Naive thymus-derived CD8-positive, alpha-beta T cell (primary cell): Measurements from ENCODE around the gene BANP. TPM values are rescaled to one million over a fixed set of nuclear protein-coding genes. Genes with fewer than 3 reads are reported as not detected.
A peak's percentile ranks its signal among the peaks of the same experiment; 100 is the strongest.
"Not testable (repeated sequence)": the region's sequence is repeated elsewhere in the genome, so short reads cannot be mapped to it uniquely, and the experiment has no call there.

Experiments used
- ATAC-seq, 2 donors: fragments of 150-1000 bp; cut with Tn5 transposase in 1 of 2; sonication (Bioruptor Pico), chemical (Tn5 transposase) in 1 of 2; 1 replicate in 1 of 2; 2 replicates in 1 of 2; pipeline ENCODE4 v1.10.0; 2021; ENCODE audit warnings: mild to moderate bottlenecking in 2 of 2, moderate library complexity in 2 of 2
- POLR2A ChIA-PET: fragments of 350-600 bp; sonication (Branson Sonifier 250); formaldehyde crosslinking; loops from one replicate; lab custom pipeline; 2021; ENCODE audit warnings: antibody characterized with exemption; lab: Charles Lee
- DNase-seq, 10 donors: peaks; one replicate each; pipeline versions ENCODE4 v3.0.0 to v3.0.0-alpha.2; 2020 to 2022
- H3K27ac Mint-ChIP-seq, 10 donors: one replicate each; pipeline ENCODE4 v1.8.0; 2020 to 2022; ENCODE audit warnings: mild to moderate bottlenecking in 10 of 10, mixed read lengths in 10 of 10, moderate library complexity in 4 of 10, inconsistent platforms in 1 of 10
- H3K27me3 Mint-ChIP-seq, 5 donors: one replicate each; pipeline ENCODE4 v1.8.0; 2021 to 2022; ENCODE audit warnings: mixed read lengths in 5 of 5
- H3K36me3 Mint-ChIP-seq, 3 donors: one replicate each; pipeline ENCODE4 v1.8.0; 2020 to 2022; ENCODE audit warnings: mixed read lengths in 3 of 3, mild to moderate bottlenecking in 2 of 3, inconsistent platforms in 1 of 3
- H3K4me1 Mint-ChIP-seq, 4 donors: one replicate each; pipeline ENCODE4 v1.8.0; 2021 to 2022; ENCODE audit warnings: mixed read lengths in 4 of 4
- H3K4me3 Mint-ChIP-seq, 10 donors: one replicate each; pipeline ENCODE4 v1.8.0; 2020 to 2022; ENCODE audit warnings: mild to moderate bottlenecking in 10 of 10, mixed read lengths in 10 of 10, moderate library complexity in 6 of 10, inconsistent platforms in 1 of 10
- H3K9me3 Mint-ChIP-seq, 9 donors: one replicate each; pipeline ENCODE4 v1.8.0; 2020 to 2022; ENCODE audit warnings: mixed read lengths in 9 of 9, mild to moderate bottlenecking in 3 of 9, inconsistent platforms in 1 of 9, moderate library complexity in 1 of 9
- polyA plus RNA-seq, 3 donors: library from polyadenylated mRNA; unstranded; fragments of 300-500 nt; fragmentation: Illumina TruSeq; gene quantifications; one replicate each; pipeline ENCODE4 v1.2.3, GENCODE V29; 2021
- total RNA-seq, 8 experiments: library from RNA in 2 of 8; stranded (reverse) in 2 of 8; gene quantifications; one replicate each; pipeline ENCODE4 v1.2.3 and lab custom pipeline; 2021 to 2026

BANP gene
- total and polyA plus RNA-seq, 5 experiments from 2014 or later = 13.4 to 89.4 (median 29.1) TPM

GRCh38 chr16:88068476-88069396 is 117.5 kb downstream of the BANP start:
- Mint-ChIP-seq H3K27me3 (no peaks in the 10 kb centered on the region), H3K36me3 (peaks cover 6 to 54% (median 9%) of the 10 kb centered on the region in 3 donors), H3K9me3 (no peaks in the 10 kb centered on the region), H3K4me3 (peak overlapping the region in 1 of 10 donors; percentile 55), H3K27ac (peak overlapping the region in 3 of 10 donors; percentile 39 to 92 (median 70)), H3K4me1 (peaks cover 0 to 28% (median 1%) of the 10 kb centered on the region in 4 donors)
- DNase-seq (peak in 1 of 10 donors; percentile 60), ATAC-seq (no peak)
- POLR2A ChIA-PET = no interaction called here

DNA sequence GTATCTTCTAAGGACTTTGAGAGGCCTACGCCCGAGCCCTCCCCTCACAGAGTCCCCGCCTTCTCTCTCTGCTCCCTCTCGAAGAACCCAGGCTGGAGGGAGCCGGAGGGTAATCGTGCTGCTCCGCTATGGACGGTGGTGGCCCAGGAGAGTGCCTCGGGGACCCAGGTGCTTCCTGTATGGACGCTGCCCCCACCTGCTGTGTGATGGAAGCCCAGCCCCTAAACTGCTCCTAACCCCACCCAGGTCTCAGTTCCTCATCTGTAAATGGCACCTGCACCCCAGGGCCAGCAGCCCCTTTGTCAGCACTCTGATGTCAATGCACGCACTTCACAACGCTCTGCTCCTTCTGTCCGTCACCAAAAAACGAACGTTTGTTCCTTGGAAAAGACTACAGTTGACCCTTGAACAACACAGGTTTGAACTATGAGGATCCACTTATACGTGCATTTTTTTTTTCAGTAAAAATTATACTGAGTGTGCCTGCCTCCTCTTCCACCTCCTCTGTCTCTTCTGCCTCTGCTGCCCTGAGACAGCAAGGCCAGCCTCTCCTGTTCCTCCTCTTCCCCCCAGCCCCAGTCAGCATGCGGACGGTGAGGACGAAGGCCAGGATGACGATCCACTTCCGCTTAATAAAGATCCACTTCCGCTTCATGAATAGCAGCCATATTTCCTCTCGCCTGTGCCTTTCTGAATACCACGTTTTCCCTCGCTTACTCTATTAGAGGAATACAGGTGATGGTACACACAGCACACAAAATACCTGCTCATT is 118.3 kb downstream of the BANP start:
- DNase-seq (peak in 2 of 10 donors; percentile 55 to 76), ATAC-seq (peak in 1 of 2 donors; percentile 84)
- Mint-ChIP-seq H3K4me1 (peaks cover 0 to 28% (median under 1%) of the 10 kb centered on the region in 4 donors), H3K36me3 (peaks cover 6 to 53% (median 11%) of the 10 kb centered on the region in 3 donors), H3K27me3 (no peaks in the 10 kb centered on the region), H3K4me3 (peak overlapping the region in 1 of 10 donors; percentile 55), H3K27ac (peak overlapping the region in 6 of 10 donors; percentile 3 to 70 (median 42)), H3K9me3 (no peaks in the 10 kb centered on the region)
- POLR2A ChIA-PET = no interaction called here

DNA sequence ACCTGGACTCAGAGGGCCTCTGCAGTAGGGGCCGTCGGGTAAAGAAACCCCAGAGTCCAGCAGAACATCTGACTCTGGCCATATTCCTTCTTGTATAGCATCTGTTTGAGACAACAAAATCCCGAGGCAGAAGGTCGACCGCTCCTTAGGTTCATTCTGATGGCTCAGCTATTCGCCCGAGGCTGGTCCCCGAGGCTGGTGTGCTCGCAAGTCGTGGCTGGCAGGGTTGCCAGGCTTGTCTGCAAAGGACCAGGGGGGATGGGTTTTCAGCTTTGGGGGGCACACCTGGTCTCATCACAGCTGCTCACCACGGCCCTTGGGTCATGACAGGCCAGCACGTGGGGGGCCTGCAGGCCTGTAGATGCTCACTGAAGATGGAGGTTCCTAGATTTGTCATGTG is 119.1 kb downstream of the BANP start:
- POLR2A ChIA-PET = no interaction called here
- ATAC-seq = no peak
- H3K27ac Mint-ChIP-seq = peak overlapping the region in 3 of 10 donors; percentile 25 to 70 (median 39)
- H3K4me1 Mint-ChIP-seq = peaks cover 0 to 28% (median under 1%) of the 10 kb centered on the region in 4 donors
- no peaks in the 10 kb centered on the region for H3K9me3 Mint-ChIP-seq
- H3K36me3 Mint-ChIP-seq = peaks cover 6 to 47% (median 11%) of the 10 kb centered on the region in 3 donors
- H3K4me3 Mint-ChIP-seq = no peak overlapping the region
- H3K27me3 Mint-ChIP-seq = no peaks in the 10 kb centered on the region
- DNase-seq = peak in 1 of 10 donors; percentile 45

DNA sequence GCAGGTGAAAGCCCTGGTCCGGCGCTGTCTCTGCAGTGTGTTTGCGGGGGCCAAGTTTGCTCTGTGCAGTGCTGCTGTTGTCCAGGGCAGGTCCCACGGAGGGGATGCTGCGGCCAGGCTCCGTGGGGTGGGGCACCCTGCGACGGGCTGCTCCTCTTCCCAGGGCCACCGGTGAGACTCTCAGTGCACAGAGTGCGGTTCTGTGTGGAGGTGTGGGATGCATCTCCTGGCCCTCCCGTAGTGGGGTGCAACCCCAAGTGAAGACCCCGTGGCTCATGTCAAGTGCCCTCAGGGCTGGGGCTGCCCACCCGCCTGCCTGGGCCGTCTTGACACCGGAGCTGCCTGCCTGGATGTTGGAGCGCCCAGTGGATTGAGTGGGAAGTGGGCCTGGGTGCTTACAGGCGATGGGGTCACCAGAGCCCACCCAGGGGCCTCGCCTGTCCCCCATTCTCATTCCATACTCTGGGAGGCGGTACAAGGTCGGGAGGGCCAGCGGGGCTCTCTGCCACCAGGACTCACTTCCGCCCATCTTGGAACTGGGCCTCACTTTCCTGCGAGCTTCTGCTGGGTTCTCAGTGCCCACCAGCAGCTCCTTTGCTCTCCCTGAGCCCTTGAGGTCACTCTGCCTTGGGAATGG is 119.9 kb downstream of the BANP start:
- Mint-ChIP-seq H3K36me3 (peaks cover 6 to 51% (median 11%) of the 10 kb centered on the region in 3 donors), H3K4me3 (no peak overlapping the region), H3K27ac (no peak overlapping the region), H3K27me3 (no peaks in the 10 kb centered on the region), H3K4me1 (peaks cover 0 to 28% (median under 1%) of the 10 kb centered on the region in 4 donors), H3K9me3 (no peaks in the 10 kb centered on the region)
- ATAC-seq (no peak), DNase-seq (peak in 1 of 10 donors; percentile 45)
- POLR2A ChIA-PET = no interaction called here

GRCh38 chr16:88071908-88072307 is 120.7 kb downstream of the BANP start:
- no peaks in the 10 kb centered on the region for H3K27me3 Mint-ChIP-seq
- peaks cover 0 to 24% (median under 1%) of the 10 kb centered on the region in 4 donors for H3K4me1 Mint-ChIP-seq
- DNase-seq (no peak), ATAC-seq (no peak)
- no peaks in the 10 kb centered on the region for H3K9me3 Mint-ChIP-seq
- POLR2A ChIA-PET = no interaction called here
- no peak overlapping the region for H3K4me3 Mint-ChIP-seq
- peak overlapping the region in 1 of 10 donors; percentile 56 for H3K27ac Mint-ChIP-seq
- peaks cover 6 to 56% (median 13%) of the 10 kb centered on the region in 3 donors for H3K36me3 Mint-ChIP-seq

DNA sequence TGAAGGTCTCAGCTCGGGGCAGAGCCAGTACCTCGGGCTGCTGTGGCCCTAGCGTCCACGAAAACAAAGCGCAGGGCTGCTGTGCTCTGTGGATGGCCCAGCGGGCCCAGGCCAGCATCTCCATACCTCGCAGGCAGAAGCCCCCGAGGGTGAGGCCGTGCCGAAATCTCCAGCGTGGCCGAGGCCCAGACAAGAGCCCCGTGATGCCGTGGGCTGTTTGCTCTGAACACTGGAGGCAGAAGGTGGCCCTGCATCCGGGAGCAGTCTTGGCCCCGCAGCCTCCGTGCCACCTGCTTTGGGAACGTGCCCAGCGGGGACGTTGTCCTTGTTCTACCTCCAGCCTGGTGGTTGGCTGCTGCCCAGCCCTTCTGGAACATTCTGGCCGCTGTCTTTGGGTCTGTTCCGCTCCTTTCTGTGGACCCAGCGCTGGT is 121.4 kb downstream of the BANP start:
- Mint-ChIP-seq H3K9me3 (no peaks in the 10 kb centered on the region), H3K4me3 (no peak overlapping the region), H3K36me3 (peaks cover 6 to 56% (median 13%) of the 10 kb centered on the region in 3 donors), H3K4me1 (peaks cover 0 to 18% (median under 1%) of the 10 kb centered on the region in 4 donors), H3K27ac (no peak overlapping the region), H3K27me3 (no peaks in the 10 kb centered on the region)
- ATAC-seq (no peak), DNase-seq (no peak)
- POLR2A ChIA-PET = no interaction called here

GRCh38 chr16:88073201-88073721 is 122.0 kb downstream of the BANP start:
- Mint-ChIP-seq H3K9me3 (no peaks in the 10 kb centered on the region), H3K27ac (peak overlapping the region in 1 of 10 donors; percentile 62), H3K4me3 (no peak overlapping the region), H3K27me3 (no peaks in the 10 kb centered on the region), H3K4me1 (peaks cover 0 to 16% (median 0%) of the 10 kb centered on the region in 4 donors), H3K36me3 (peaks cover 11 to 61% (median 13%) of the 10 kb centered on the region in 3 donors)
- POLR2A ChIA-PET = no interaction called here
- no peak for ATAC-seq
- no peak for DNase-seq

GRCh38 chr16:88074041-88074440 is 122.8 kb downstream of the BANP start:
- POLR2A ChIA-PET = no interaction called here
- H3K27me3 Mint-ChIP-seq = no peaks in the 10 kb centered on the region
- H3K4me1 Mint-ChIP-seq = peaks cover 0 to 15% (median 0%) of the 10 kb centered on the region in 4 donors
- ATAC-seq (no peak), DNase-seq (no peak)
- no peaks in the 10 kb centered on the region for H3K9me3 Mint-ChIP-seq
- no peak overlapping the region for H3K4me3 Mint-ChIP-seq
- no peak overlapping the region for H3K27ac Mint-ChIP-seq
- H3K36me3 Mint-ChIP-seq = peaks cover 11 to 66% (median 17%) of the 10 kb centered on the region in 3 donors

DNA sequence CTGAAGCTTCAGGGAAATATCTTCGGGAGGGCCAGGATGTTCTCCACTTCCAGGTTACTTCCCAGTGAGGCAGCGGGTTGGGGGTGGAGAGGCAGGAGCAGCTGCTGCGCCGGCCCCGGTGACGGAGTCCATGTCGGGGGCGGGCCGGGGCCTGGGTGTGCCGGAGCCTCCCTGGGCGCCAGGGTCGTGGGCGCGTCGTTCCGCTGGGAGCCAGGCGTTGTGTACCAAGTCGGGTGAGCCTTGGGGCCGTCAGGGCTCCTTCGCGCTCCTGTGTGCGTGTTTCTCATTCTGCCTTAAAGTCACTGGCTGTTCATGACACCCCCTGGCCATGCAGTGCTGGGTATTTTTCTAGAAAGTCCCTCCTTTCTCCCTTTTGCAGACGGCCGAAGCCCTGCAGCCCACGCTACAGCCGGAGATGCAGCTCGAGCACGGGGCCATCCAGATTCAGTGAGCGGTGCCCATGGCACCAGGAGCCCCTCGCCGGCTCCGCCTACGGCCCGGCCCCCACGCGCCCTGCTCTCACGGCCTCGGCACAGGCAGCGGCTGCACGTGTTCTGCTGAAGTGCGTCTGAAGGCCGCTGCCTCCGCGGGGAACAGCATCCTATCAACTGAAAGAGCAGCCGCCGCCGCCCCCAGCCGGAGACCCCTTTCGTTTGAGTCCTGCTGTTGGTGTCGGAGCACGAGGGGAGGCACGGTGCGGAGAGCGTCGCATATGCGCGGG is 125.1 kb downstream of the BANP start:
- no peak overlapping the region for H3K4me3 Mint-ChIP-seq

GRCh38 chr16:88076932-88077320 is 125.7 kb downstream of the BANP start:
- H3K9me3 Mint-ChIP-seq, H3K4me3 Mint-ChIP-seq, POLR2A ChIA-PET, DNase-seq, H3K4me1 Mint-ChIP-seq, ATAC-seq, H3K27me3 Mint-ChIP-seq: not testable (repeated sequence)
- Mint-ChIP-seq H3K27ac (peak overlapping the region in 1 of 10 donors; percentile 27), H3K36me3 (peaks cover 5 to 58% (median 15%) of the 10 kb centered on the region in 3 donors)

More for the DNA sequence above, 125.1 kb downstream of the BANP start:
- POLR2A ChIA-PET = no interaction called here
- no peak overlapping the region for H3K27ac Mint-ChIP-seq
- H3K27me3 Mint-ChIP-seq = no peaks in the 10 kb centered on the region
- peaks cover 0 to 2% (median 0%) of the 10 kb centered on the region in 9 donors for H3K9me3 Mint-ChIP-seq
- DNase-seq = no peak
- no peak for ATAC-seq
- no peaks in the 10 kb centered on the region for H3K4me1 Mint-ChIP-seq
- H3K36me3 Mint-ChIP-seq = peaks cover 5 to 59% (median 15%) of the 10 kb centered on the region in 3 donors

DNA sequence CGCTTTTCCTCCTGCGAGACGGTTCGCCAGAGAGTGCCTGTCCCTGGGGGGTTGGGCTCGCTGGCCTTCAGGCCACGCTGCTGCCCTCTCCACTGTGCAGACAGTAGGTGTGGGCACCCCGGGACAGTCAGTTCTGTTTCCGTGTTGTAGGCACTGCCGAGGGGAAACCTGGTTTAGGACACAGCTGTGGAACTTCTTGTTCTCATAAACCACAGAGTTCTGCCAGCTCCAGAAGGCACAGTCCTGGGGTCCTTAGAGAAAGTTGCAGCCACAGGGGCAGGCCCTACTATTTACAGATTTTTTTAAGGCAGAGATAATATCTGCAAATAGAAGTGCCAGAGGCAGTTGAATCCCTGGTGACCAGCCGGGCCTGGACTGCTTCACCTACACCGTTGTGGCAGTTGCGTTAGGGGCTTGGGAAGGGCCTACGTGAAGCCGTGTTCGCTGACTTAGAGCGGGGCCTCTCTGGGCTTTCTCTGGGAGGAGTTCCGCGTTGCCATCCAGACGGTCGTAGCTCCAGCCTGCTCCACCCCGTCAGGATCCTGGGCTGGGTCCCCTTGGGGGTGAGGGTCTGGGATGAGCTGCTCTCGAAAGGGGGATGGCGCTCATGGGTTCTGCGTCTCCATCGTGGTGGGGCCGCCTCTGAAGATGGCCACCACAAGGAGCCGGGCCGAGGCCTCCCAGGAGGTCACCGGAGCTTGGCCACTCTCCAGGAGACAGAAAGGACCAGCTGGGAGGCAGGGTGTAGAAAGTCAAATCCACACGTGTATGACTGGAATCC is 126.3 kb downstream of the BANP start:
- ATAC-seq (no peak), DNase-seq (peak in 1 of 10 donors; percentile 59)
- POLR2A ChIA-PET = no interaction called here
- H3K9me3 Mint-ChIP-seq = peaks cover 0 to 2% (median 0%) of the 10 kb centered on the region in 9 donors
- peak overlapping the region in 1 of 10 donors; percentile 48 for H3K4me3 Mint-ChIP-seq
- H3K36me3 Mint-ChIP-seq = peaks cover 5 to 62% (median 17%) of the 10 kb centered on the region in 3 donors
- H3K27ac Mint-ChIP-seq = peak overlapping the region in 1 of 10 donors; percentile 37
- H3K27me3 Mint-ChIP-seq = no peaks in the 10 kb centered on the region
- no peaks in the 10 kb centered on the region for H3K4me1 Mint-ChIP-seq
